AG09309 (cell line): Measurements from ENCODE around the gene TIMP2.
A peak's percentile ranks its signal among the peaks of the same experiment; 100 is the strongest.

Experiments
- DNase-seq: peaks from one replicate; pipeline ENCODE4 v3.0.0-alpha.2; 2010; ENCODE audit warnings: low read depth
- H3K4me3 ChIP-seq: 2 replicates; pipeline ENCODE4 v1.5.1; 2011; ENCODE audit warnings: mild to moderate bottlenecking, low read depth, low read length, moderate library complexity; ENCODE audit not compliant: control insufficient read depth
- CTCF ChIP-seq: IDR thresholded peaks from 2 replicates; pipeline ENCODE4 v1.5.1; 2011; ENCODE audit warnings: mild to moderate bottlenecking, low read depth, low read length, inconsistent platforms; ENCODE audit not compliant: insufficient read depth, control insufficient read depth; ENCODE audit errors: missing control alignments

TIMP2 gene

DNA sequence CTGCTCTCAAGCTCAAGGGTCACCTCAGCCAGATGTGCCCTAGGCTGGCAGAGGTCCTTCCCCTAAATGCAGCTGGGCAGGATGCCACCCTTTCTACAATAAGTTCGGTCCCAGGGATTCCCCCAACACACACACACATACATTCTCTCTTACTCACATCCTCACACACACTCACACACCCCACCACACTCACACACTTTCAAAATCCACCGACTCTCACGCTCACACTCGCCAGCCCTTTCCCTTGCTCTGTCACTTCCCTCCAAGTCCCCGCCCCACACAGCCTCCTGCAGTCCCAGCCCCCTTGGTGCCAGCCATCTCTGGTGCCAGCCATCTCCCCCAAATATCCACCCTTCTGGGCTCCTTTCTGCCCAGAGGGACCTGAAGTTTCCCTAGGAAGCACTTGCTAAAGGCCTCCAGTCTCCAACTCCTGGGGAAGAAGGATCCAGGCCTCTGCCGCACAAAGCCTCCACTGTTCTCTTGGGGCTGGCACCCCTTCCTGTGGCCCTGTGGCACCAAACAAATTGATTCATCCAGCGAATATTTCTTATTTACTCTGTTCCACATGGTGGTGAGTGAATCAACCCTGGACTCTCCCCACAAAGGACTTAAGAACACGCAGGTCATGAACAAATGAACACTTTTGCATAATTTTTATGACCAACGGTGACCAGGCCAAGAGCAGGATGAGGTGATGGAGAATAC lies 80.7 kb downstream of the TIMP2 start:
- no peak for DNase-seq
- H3K4me3 ChIP-seq: no peak overlapping the region
- no peak for TF ChIP-seq CTCF

DNA sequence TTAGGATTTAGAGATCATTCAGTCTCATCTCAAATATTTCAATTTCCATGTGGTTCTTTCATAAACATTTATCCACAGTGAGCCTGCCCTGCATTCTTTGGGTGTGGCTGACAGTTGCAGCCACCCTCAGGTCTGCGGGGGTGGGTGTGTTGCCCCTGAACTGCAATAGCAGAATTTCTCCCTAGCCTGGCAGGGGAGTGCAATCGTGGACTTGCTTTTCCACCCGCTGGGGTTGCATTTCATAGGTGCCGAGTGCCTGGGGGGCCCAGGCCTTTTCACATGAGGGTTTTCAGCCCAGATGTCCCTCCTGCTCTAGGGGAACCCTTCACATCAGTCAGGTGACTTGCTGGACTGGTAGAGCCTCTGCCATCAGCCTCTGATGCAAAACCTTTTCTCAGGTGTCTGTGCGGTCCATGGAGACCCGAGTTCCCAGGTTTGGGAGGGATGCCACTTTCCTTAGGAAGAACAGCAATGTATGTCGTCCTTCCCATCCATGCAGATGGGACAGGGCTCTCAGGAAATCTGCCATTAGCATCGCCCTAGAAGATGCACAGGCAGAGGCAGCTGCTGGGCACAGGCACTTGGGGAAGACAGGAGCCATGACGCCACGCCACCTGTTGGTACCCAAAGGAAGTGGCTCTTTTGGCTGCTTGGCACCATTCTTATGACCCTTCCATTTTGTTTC lies 82.2 kb downstream of the TIMP2 start:
- TF ChIP-seq CTCF: peak; percentile 57
- DNase-seq: no peak
- no peak overlapping the region for H3K4me3 ChIP-seq

GRCh38 chr17:78840780-78841611 lies 84.2 kb downstream of the TIMP2 start, which contains the start of gene USP36:
USP36 (minus strand) TSS chr17:78840814; CDS start chr17:78836363, 4,451 bp downstream.
- peak; percentile 95 for DNase-seq
- H3K4me3 ChIP-seq: peak within 1 kb of the TSS; percentile 90
- no peak for TF ChIP-seq CTCF

GRCh38 chr17:78840530-78840779 lies 84.7 kb downstream of the TIMP2 start:
- peak overlapping the region; percentile 90 for H3K4me3 ChIP-seq
- no peak for DNase-seq
- TF ChIP-seq CTCF: no peak

- peak overlapping the region; percentile 90 for H3K4me3 ChIP-seq
- no peak for DNase-seq
These were observed 85.2 kb downstream of the TIMP2 start for GRCh38 chr17:78839762-78840529.

More at GRCh38 chr17:78839762-78840529, 85.2 kb downstream of the TIMP2 start:
- no peak for TF ChIP-seq CTCF
